SK-N-SH treated with all-trans-retinoic acid at 6 μM for 48 hours (cell line): ENCODE measurements around the gene MFSD6L.

Source experiments
- ATAC-seq: fragments of 200-7000 bp; cut with Tn5 transposase; 3 replicates; pipeline ENCODE4 v1.9.1; 2020; ENCODE audit warnings: mild to moderate bottlenecking, moderate library complexity
- ARNTL ChIP-seq: fragments of 450-650 bp; formaldehyde crosslinking; IDR thresholded peaks from 2 replicates; pipeline ENCODE4 v1.5.0; 2020; ENCODE audit warnings: low read depth, mild to moderate bottlenecking, moderate library complexity, borderline replicate concordance
- BACH2 ChIP-seq: fragments of 250-450 bp; sonication (Bioruptor Pico); IDR thresholded peaks from 2 replicates; pipeline ENCODE4 v1.9.0; 2021; ENCODE audit warnings: mild to moderate bottlenecking, borderline replicate concordance
- CREB5 ChIP-seq: fragments of 250-450 bp; sonication (Bioruptor Pico); IDR thresholded peaks from 2 replicates; pipeline ENCODE4 v1.5.1; 2020; ENCODE audit warnings: low read depth, mild to moderate bottlenecking, moderate library complexity
- CSDC2 ChIP-seq: fragments of 250-450 bp; sonication (Bioruptor Pico); IDR thresholded peaks from 2 replicates; pipeline ENCODE4 v1.5.0; 2020; ENCODE audit warnings: mild to moderate bottlenecking, moderate library complexity
- ESRRG ChIP-seq: fragments of 250-450 bp; sonication (Bioruptor Pico); IDR thresholded peaks from 2 replicates; pipeline ENCODE4 v1.6.1; 2021; ENCODE audit warnings: mild to moderate bottlenecking
- GLIS3 ChIP-seq: fragments of 250-450 bp; sonication (Bioruptor Pico); IDR thresholded peaks from 2 replicates; pipeline ENCODE4 v1.5.0; 2020; ENCODE audit warnings: mild to moderate bottlenecking, moderate library complexity
- OSR1 ChIP-seq: fragments of 250-450 bp; sonication (Bioruptor Pico); IDR thresholded peaks from 2 replicates; pipeline ENCODE4 v1.8.0; 2022; ENCODE audit warnings: moderate library complexity, mild to moderate bottlenecking, inconsistent platforms
- PATZ1 ChIP-seq: fragments of 250-450 bp; sonication (Bioruptor Pico); IDR thresholded peaks from 2 replicates; pipeline ENCODE4 v1.8.0; 2020; ENCODE audit warnings: mild to moderate bottlenecking, moderate library complexity, borderline replicate concordance
- POU6F1 ChIP-seq: fragments of 250-450 bp; sonication (Bioruptor Pico); IDR thresholded peaks from 2 replicates; pipeline ENCODE4 v1.8.0; 2021; ENCODE audit warnings: low read depth, mild to moderate bottlenecking, moderate library complexity, borderline replicate concordance
- PPARA ChIP-seq: fragments of 250-450 bp; sonication (Bioruptor Pico); IDR thresholded peaks from 2 replicates; pipeline ENCODE4 v1.5.0; 2020; ENCODE audit warnings: mild to moderate bottlenecking, borderline replicate concordance
- RARB ChIP-seq: fragments of 250-450 bp; sonication (Bioruptor Pico); IDR thresholded peaks from 2 replicates; pipeline ENCODE4 v1.8.0; 2021; ENCODE audit warnings: mild to moderate bottlenecking, moderate library complexity
- SNAI2 ChIP-seq: fragments of 250-450 bp; sonication (Bioruptor Pico); IDR thresholded peaks from 2 replicates; pipeline ENCODE4 v1.5.0; 2020; ENCODE audit warnings: mild to moderate bottlenecking, moderate library complexity
- TCF4 ChIP-seq: fragments of 250-450 bp; sonication (Bioruptor Pico); IDR thresholded peaks from 2 replicates; pipeline ENCODE4 v1.8.0; 2021; ENCODE audit warnings: mild to moderate bottlenecking, moderate library complexity, borderline replicate concordance
- TOX ChIP-seq: fragments of 250-450 bp; sonication (Bioruptor Pico); IDR thresholded peaks from 2 replicates; pipeline ENCODE4 v1.8.0; 2021; ENCODE audit warnings: mild to moderate bottlenecking, moderate library complexity, borderline replicate concordance
- ZC3H10 ChIP-seq: fragments of 250-450 bp; sonication (Bioruptor Pico); IDR thresholded peaks from 2 replicates; pipeline ENCODE4 v1.5.1; 2021; ENCODE audit warnings: mild to moderate bottlenecking, moderate library complexity
- ZFP3 ChIP-seq: fragments of 250-450 bp; sonication (Bioruptor Pico); IDR thresholded peaks from 2 replicates; pipeline ENCODE4 v1.5.0; 2020; ENCODE audit warnings: mild to moderate bottlenecking, moderate library complexity
- ZFP30 ChIP-seq: fragments of 450-650 bp; formaldehyde crosslinking; IDR thresholded peaks from 2 replicates; pipeline ENCODE4 v1.5.0; 2022; ENCODE audit warnings: mild to moderate bottlenecking, moderate library complexity
- ZNF565 ChIP-seq: fragments of 450-650 bp; formaldehyde crosslinking; conservative IDR thresholded peaks from 2 replicates; pipeline ENCODE4 v1.5.0; 2020; ENCODE audit warnings: low read depth, mild to moderate bottlenecking, moderate library complexity
- ZNF70 ChIP-seq: fragments of 450-650 bp; formaldehyde crosslinking; IDR thresholded peaks from 2 replicates; pipeline ENCODE4 v1.5.0; 2020; ENCODE audit warnings: mild to moderate bottlenecking, moderate library complexity
- ZNF8 ChIP-seq: fragments of 450-650 bp; formaldehyde crosslinking; IDR thresholded peaks from 2 replicates; pipeline ENCODE4 v1.5.0; 2020; ENCODE audit warnings: mild to moderate bottlenecking, moderate library complexity

MFSD6L gene

GRCh38 chr17:8798846-8799569 is at the start of gene MFSD6L:
Gene MFSD6L (minus strand): TSS chr17:8799365. CDS start chr17:8799120, 245 bp downstream.
- TF ChIP-seq CREB5 (CRISPR knock-in tag) (no peak), POU6F1 (no peak), CSDC2 (CRISPR knock-in tag) (no peak), TOX (CRISPR knock-in tag) (no peak), ARNTL (CRISPR knock-in tag) (no peak)
- ATAC-seq = no peak

GRCh38 chr17:8847891-8848290 is 48.7 kb upstream of the MFSD6L start:
- no peak for ATAC-seq
- no peak for TF ChIP-seq TCF4 (CRISPR knock-in tag)
- no peak for TF ChIP-seq POU6F1
- no peak for TF ChIP-seq ZC3H10 (CRISPR knock-in tag)
- TF ChIP-seq BACH2 (CRISPR knock-in tag) = no peak
- TF ChIP-seq TOX (CRISPR knock-in tag) = no peak
- TF ChIP-seq CSDC2 (CRISPR knock-in tag) = no peak
- TF ChIP-seq SNAI2 = no peak
- TF ChIP-seq ARNTL (CRISPR knock-in tag) = no peak
- TF ChIP-seq ZNF70 (CRISPR knock-in tag) = no peak
- no peak for TF ChIP-seq ZFP3 (CRISPR knock-in tag)
- no peak for TF ChIP-seq PATZ1 (CRISPR knock-in tag)
- TF ChIP-seq, all 23 proteins: peak for 0

- peak; percentile 79 for ATAC-seq
- no peak for TF ChIP-seq BACH2 (CRISPR knock-in tag)
- TF ChIP-seq ZFP3 (CRISPR knock-in tag) = no peak
- no peak for TF ChIP-seq PATZ1 (CRISPR knock-in tag)
- no peak for TF ChIP-seq CREB5 (CRISPR knock-in tag)
- TF ChIP-seq SNAI2 = no peak
- TF ChIP-seq GLIS3 (CRISPR knock-in tag) = no peak
- no peak for TF ChIP-seq OSR1
- TF ChIP-seq PPARA = no peak
- TF ChIP-seq TOX (CRISPR knock-in tag) = no peak
- no peak for TF ChIP-seq CSDC2 (CRISPR knock-in tag)
- TF ChIP-seq ZC3H10 (CRISPR knock-in tag) = no peak
- TF ChIP-seq ZNF565 (CRISPR knock-in tag) = no peak
- TF ChIP-seq ESRRG (CRISPR knock-in tag) = no peak
- TF ChIP-seq ZNF8 = no peak
- no peak for TF ChIP-seq TCF4 (CRISPR knock-in tag)
- no peak for TF ChIP-seq ARNTL (CRISPR knock-in tag)
- TF ChIP-seq ZFP30 (CRISPR knock-in tag) = no peak
- no peak for TF ChIP-seq RARB
These were observed 47.6 kb upstream of the MFSD6L start for GRCh38 chr17:8846768-8847211.
